Esophagus (tissue), 2 donors: ENCODE data around the gene CALML3. TPM values are rescaled to one million over a fixed set of nuclear protein-coding genes. Genes with fewer than 3 reads are reported as not detected.

Source experiments
- H3K27ac ChIP-seq, 2 donors: one replicate each; pipeline ENCODE4 v1.5.1; 2013; ENCODE audit warnings: low read depth in 2 of 2, mild to moderate bottlenecking in 2 of 2, inconsistent platforms in 1 of 2, low read length in 1 of 2, moderate library complexity in 1 of 2
- H3K27me3 ChIP-seq, 2 donors: one replicate each; pipeline ENCODE4 v1.6.1; 2013; ENCODE audit warnings: low read length in 2 of 2, control low read depth in 1 of 2, mild to moderate bottlenecking in 1 of 2; ENCODE audit not compliant: insufficient read depth in 2 of 2, control insufficient read depth in 1 of 2
- H3K36me3 ChIP-seq, 2 donors: one replicate each; pipeline ENCODE4 v1.6.1; 2013; ENCODE audit warnings: low read length in 1 of 2; ENCODE audit not compliant: control insufficient read depth in 2 of 2, insufficient read depth in 2 of 2
- H3K4me1 ChIP-seq, 2 donors: one replicate each; pipeline ENCODE4 v1.6.1; 2013; ENCODE audit warnings: low read length in 1 of 2; ENCODE audit not compliant: control insufficient read depth in 2 of 2, insufficient read depth in 2 of 2
- H3K4me3 ChIP-seq, 2 donors: one replicate each; pipeline ENCODE4 v1.5.1; 2013; ENCODE audit warnings: low read length in 2 of 2, mild to moderate bottlenecking in 2 of 2, low read depth in 1 of 2, moderate library complexity in 1 of 2
- H3K9me3 ChIP-seq, 2 donors: one replicate each; pipeline ENCODE4 v1.6.1; 2013; ENCODE audit warnings: mild to moderate bottlenecking in 2 of 2, low read depth in 1 of 2, low read length in 1 of 2, moderate library complexity in 1 of 2; ENCODE audit not compliant: control insufficient read depth in 2 of 2, insufficient read depth in 1 of 2
- WGBS, 2 donors: extraction: QIAGEN DNeasy Blood & Tissue Kit; methylation state at CpG; one replicate each; pipeline ENCODE4 v1.1.7; 2013; 5-methylcytosine and 5-hydroxymethylcytosine counted together
- polyA plus RNA-seq, 2 donors: library from polyadenylated mRNA; stranded (reverse); fragments of 200-250 nt; gene quantifications; one replicate each; pipeline ENCODE4 v1.2.3, GENCODE V29; 2013
- donor health status: healthy with polysubstance abuse.
- donor health status: Bipolar disorder and iron deficiency.

CALML3 gene
- polyA plus RNA-seq, 2 donors: 224 to 330 TPM

DNA sequence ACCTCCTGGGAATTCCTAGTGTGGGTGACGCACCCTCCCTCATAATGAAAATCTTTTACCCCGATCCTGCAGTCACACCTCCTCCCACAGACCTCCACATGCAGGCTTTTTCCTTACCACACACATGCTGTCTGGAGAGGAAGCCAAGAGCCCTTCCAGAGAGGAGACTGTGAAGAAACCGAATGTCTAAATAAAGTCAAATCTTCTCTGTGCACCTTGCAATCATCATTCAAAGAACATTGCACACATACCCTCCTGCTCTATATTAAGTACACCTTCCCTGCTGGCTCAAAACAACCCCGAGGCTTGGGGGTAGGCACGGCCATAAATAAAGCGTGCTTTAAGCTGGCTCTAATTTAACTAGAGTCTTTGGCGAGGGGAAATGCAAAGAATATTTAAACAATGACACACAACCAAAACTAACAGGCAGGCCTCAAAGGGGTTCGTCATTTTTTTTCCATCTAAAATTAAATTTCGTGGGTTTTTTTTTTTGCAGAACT lies 34.9 kb downstream of the CALML3 start:
- H3K4me3 ChIP-seq: no peak overlapping the region
- H3K9me3 ChIP-seq: no peaks in the 10 kb centered on the region
- peaks cover 4 to 18% of the 10 kb centered on the region in 2 donors for H3K4me1 ChIP-seq
- no peaks in the 10 kb centered on the region for H3K36me3 ChIP-seq
- no peaks in the 10 kb centered on the region for H3K27me3 ChIP-seq
- no peak overlapping the region for H3K27ac ChIP-seq
- 51 to 59% methylated on average over 9 of the region's 9 CpGs for WGBS, 2 donors

DNA sequence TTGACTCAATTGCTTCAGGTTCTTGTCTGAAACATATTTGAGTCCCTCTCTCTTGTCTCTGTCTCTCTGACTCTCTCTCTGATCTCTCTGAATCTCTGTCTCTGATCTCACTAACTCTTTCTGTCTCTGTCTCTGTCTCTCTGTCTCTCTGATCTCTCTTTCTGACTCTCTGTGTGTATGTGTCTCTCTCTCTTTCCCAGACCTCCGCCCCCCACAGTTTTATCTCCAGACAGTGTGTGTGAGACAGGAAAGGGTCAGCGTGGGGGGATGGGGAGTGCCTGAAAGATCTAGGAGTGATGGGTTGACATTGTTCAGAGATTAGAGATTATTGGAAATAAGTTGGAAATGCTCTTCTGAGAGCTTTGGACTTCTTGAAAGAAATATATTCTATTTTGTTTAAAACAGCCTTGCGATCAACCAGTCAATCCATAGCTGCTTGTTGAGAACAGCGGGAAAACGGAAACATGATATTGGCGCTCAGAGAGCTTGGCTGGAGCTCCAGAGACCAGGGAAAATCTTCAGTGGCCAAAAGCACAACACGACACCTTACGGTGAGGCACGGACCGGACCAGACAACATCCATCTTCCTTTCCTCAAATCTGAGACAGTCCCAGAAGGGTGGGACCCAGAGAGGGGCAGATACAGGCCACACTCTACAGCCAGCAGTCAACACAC lies 35.5 kb downstream of the CALML3 start:
- Histone ChIP-seq H3K9me3 (no peaks in the 10 kb centered on the region), H3K27me3 (no peaks in the 10 kb centered on the region), H3K36me3 (no peaks in the 10 kb centered on the region), H3K4me3 (no peak overlapping the region), H3K4me1 (peaks cover 6 to 22% of the 10 kb centered on the region in 2 donors), H3K27ac (no peak overlapping the region)
- WGBS, 2 donors: 92 to 95% methylated on average over 10 of the region's 10 CpGs

DNA sequence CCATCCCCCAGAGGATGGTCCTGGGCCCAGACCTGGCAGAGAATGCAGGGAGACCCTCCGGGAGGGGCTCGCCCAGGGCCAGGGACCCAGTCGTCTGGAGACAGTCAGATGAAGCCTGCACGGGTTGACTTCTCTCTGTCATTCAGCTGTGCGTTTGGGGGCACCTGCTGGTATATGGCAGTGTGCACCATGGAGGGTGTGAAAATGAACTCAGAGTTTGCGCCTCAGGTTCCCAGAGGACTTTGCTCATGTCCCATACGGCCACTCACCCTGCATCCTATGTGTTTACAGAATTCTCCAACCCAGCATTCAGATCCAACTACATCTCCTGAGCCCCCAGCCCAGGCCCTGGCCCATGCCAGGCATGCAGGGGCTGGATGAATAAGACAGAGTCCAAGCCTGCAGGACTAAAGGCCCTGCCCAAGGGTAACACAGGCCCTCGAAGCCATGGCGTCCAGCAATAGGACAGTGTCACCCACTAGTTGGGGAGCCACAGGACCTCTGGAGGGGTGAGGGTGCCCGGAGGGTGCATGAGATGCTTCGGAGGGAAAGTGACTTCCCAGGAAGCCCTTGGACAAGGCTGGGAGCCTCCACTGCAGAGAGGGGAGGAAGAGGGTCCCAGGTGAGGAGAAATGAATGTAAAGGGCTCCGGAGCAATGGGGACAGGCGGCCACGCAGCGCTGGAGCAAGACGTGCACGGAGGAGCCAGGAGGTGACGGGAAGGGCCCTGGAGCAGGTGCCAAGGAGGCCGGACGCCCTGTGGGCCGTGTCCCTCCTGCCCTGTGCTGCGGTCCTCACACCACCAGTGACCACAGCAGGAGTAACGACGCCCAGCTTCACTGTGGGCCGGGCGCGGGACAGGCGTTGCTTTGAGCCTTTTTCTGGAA lies 36.3 kb downstream of the CALML3 start:
- Histone ChIP-seq H3K27me3 (no peaks in the 10 kb centered on the region), H3K27ac (no peak overlapping the region), H3K9me3 (no peaks in the 10 kb centered on the region), H3K36me3 (no peaks in the 10 kb centered on the region), H3K4me3 (no peak overlapping the region), H3K4me1 (peaks cover 6 to 25% of the 10 kb centered on the region in 2 donors)
- WGBS, 2 donors: 91 to 94% methylated on average over 28 of the region's 28 CpGs

DNA sequence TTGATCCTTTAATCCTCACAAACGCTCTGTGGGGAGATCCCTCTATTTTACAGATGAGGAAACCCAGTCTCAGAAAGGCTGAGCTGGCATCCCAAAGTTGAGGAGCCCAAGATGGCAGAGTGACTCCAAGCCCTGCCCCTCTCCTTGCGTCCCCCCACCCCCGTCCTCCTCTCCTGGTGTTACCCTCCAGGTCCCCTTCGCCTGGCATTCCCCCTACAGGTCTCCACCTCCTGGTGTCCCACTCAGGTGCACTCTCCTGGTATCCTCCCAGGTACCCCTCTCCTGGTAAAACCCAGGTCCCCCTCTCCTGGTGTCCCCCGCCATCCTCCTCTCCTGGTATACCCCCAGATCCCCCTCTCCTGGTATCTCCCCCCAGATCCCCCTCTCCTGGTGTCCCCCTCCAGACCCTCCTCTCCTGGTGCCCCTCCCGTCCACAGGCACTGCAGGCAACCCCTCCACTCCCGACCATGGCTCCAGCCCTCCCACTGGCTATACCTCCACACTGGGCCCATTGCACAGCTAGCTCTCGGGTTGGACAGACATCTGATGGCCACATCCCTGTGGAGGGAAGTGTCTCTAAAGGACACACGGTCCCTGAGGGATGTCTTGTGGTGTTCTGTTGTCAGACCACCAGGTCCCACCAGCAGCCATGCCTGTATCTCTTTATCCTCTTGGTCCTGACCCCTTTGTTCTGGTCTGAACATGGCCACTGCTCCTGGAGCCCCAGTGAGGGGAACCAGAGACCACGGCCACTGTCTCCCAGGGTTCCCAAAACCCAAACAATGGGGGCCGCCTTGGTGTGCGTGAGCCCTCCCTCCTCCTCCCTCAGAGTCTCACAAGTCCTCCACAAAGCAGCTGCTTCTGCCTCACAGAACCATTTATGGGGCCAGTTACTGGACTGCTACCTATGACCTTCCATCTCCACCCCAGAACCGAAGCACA lies 37.2 kb downstream of the CALML3 start:
- H3K4me1 ChIP-seq: peaks cover 6 to 29% of the 10 kb centered on the region in 2 donors
- no peak overlapping the region for H3K27ac ChIP-seq
- no peaks in the 10 kb centered on the region for H3K27me3 ChIP-seq
- H3K9me3 ChIP-seq: no peaks in the 10 kb centered on the region
- 91 to 92% methylated on average over 13 of the region's 13 CpGs for WGBS, 2 donors
- no peaks in the 10 kb centered on the region for H3K36me3 ChIP-seq
- H3K4me3 ChIP-seq: no peak overlapping the region

DNA sequence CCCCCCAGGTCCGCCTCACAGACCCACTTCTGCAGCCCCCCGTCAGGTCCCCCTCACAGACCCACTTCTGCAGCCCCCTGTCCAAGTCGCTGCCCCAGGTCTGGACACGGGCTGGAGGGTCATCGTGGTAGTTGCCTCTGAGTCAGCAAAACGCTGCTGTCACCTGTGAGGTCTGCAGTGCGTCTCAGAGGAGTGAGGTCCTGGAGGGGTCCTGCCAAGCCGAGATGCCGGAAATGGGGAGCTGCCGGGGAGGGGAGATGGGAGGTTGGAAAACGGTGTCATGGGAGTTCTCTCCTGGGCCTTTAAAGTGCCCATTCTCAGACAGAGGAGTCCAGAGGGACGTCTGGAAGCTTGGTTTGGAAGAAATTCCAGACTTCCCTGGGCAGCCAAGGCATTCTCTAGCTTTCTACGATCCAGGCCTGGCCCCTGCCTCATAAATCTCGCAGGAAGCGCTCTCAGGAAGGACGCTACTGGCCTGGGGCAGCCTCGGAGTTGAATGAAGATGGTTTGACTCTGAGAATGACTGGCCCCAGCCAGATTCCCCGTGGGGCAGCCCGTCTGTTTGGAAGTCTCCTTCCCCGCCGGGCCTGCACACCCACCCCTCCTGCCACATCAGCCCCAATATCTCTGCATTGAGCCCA lies 38.7 kb downstream of the CALML3 start:
- peak overlapping the region in 1 of 2 donors; percentile 3 for H3K4me3 ChIP-seq
- H3K9me3 ChIP-seq: no peaks in the 10 kb centered on the region
- H3K27ac ChIP-seq: peak overlapping the region; percentile 2 to 88
- H3K36me3 ChIP-seq: no peaks in the 10 kb centered on the region
- peaks cover 6 to 29% of the 10 kb centered on the region in 2 donors for H3K4me1 ChIP-seq
- WGBS, 2 donors: 75 to 79% methylated on average over 21 of the region's 21 CpGs
- H3K27me3 ChIP-seq: no peaks in the 10 kb centered on the region

DNA sequence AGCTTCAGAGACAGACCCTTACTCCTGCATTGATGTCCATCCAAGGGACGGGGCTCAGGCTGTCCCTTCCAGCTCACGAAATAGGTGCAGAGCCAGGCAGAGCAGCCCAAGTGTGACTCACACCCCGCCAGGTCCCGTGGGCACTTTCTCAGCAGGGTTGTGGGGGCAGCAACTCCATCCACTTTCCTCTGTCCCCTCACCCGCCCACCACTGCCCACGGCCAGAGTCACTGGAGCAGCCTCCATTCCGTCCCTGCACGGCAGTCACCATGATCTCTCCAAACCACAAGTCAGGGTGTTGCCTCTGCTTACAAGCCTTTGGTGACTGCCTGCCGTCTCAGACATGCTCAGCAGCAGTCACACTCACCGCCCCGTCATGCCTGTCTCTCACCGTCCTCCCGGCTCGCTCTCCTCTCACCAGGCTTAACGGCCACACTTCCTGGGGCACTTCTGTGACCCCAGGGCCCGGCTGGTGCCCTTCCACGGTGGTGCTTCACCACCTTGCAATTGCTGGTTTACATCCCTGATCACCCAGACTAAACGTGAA lies 39.3 kb downstream of the CALML3 start:
- Histone ChIP-seq H3K27me3 (no peaks in the 10 kb centered on the region), H3K9me3 (no peaks in the 10 kb centered on the region), H3K27ac (peak overlapping the region; percentile 2 to 88), H3K4me1 (peaks cover 6 to 29% of the 10 kb centered on the region in 2 donors), H3K36me3 (no peaks in the 10 kb centered on the region), H3K4me3 (peak overlapping the region in 1 of 2 donors; percentile 3)
- 42 to 61% methylated on average over 18 of the region's 18 CpGs for WGBS, 2 donors

DNA sequence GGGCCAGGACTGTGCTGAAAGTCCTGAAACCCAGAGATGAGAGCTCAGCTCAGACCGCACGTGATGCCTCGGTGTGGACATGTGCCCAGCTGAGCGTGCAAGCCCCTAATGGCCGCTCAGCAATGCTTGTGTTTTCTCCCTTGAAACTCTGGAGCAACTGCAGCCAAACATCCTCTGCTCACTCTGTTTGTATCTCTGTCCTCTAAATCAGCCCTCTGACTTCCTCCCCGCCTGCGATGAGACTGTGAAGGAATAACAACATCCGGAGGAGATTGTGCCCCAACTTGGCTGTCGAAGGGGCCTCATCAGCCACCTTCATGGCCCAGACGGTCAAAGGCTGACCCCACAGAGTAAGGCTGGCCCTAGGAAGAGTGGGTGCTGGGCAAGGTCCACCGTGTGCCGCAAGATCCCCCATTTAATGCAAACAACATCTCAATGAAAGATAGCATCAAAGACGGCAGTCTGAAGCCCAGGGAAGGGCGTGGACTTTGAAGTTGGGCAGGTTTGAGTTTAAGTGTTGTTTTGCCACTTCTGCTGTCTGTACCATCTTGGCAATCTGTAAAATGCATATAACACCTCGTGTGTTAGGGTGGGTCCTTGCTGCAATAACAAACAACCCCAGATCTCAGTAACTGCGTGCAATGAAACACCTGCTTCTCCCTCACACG lies 39.9 kb downstream of the CALML3 start:
- Histone ChIP-seq H3K4me3 (no peak overlapping the region), H3K9me3 (no peaks in the 10 kb centered on the region), H3K27ac (peak overlapping the region; percentile 2 to 88), H3K4me1 (peaks cover 6 to 29% of the 10 kb centered on the region in 2 donors), H3K36me3 (no peaks in the 10 kb centered on the region), H3K27me3 (no peaks in the 10 kb centered on the region)
- WGBS, 2 donors: 71 to 74% methylated on average over 17 of the region's 17 CpGs

DNA sequence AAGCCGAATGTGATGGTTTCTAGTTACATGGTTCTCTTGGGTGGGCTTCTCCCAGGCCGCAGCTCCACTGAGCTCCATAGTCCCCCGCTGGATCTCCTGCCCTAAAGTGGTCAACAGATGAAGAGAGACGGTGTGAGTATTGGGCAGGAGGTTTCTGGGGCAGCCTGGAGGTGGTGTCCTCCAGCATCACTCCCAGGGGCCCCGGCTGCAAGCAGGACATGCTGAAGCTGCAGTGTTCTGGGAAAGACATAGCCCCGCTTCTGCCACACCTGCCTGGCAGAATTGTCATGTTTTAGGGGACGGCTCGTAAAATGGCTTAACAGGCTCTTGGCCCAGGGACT lies 40.4 kb downstream of the CALML3 start:
- Histone ChIP-seq H3K27me3 (no peaks in the 10 kb centered on the region), H3K27ac (peak overlapping the region; percentile 22 to 88), H3K4me3 (no peak overlapping the region), H3K4me1 (peaks cover 6 to 29% of the 10 kb centered on the region in 2 donors), H3K36me3 (no peaks in the 10 kb centered on the region), H3K9me3 (no peaks in the 10 kb centered on the region)
- WGBS, 2 donors: 83 to 85% methylated on average over 8 of the region's 8 CpGs
